PC-3 (cell line): Measurements from ENCODE around the gene KCTD5.

Experiments used
- EZH2 ChIP-seq: fragments of 300-600 bp; sonication (generic); IDR thresholded peaks from one replicate; pipeline ENCODE4 v1.6.1; 2017; ENCODE audit warnings: antibody characterized with exemption, mild to moderate bottlenecking, low read length; ENCODE audit not compliant: unreplicated experiment
- EZH2phosphoT487 ChIP-seq: fragments of 300-600 bp; sonication (generic); IDR thresholded peaks from 2 replicates; pipeline ENCODE4 v1.6.1; 2018; ENCODE audit warnings: mild to moderate bottlenecking, antibody characterized with exemption, low read length, borderline replicate concordance
- TF ChIP-seq, protein P1 (sequence below): fragments of 300-600 bp; sonication (generic); conservative IDR thresholded peaks from 2 replicates; pipeline ENCODE4 v1.5.1; 2017; ENCODE audit warnings: antibody characterized with exemption, low read depth, mild to moderate bottlenecking, low read length

DNA sequence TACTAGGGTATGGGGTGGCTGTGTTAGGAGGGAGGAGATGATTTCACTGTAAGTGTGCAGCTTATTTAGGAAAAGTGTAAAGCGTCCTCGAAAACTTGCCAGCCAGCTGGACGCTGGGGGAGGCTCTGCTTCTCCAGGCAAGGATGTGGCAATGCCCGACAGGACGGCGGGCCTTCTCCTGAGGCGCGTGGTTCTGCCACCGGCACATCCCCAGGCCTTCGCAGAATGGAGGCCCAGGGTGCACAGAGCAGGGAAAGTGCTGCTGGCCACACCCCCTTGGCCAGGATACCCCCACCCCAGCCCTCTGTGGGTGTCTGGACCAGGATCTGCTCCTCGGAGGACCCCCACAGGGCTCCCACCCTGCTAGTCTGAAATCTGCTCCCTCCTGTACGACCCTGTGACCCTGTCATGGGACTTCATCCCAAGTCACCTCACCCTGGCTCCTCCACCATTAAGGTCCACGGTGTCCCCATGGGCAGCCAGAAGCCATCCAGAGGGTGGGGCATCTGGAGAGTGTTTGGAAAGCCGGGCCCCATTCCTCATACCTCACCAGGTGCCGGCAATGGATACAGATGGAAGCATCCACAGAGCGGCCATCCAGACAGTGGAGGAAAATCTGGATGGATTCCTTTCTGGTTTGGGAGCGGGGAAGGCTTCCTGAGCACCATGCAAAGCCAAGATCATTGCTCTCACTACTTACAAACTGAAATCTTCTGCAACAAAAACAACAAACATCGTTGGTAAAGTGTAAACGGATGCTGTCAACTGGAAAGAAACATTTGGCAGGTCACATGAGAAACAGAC lies 60.9 kb downstream of the KCTD5 start:
- TF ChIP-seq, protein P1, sequence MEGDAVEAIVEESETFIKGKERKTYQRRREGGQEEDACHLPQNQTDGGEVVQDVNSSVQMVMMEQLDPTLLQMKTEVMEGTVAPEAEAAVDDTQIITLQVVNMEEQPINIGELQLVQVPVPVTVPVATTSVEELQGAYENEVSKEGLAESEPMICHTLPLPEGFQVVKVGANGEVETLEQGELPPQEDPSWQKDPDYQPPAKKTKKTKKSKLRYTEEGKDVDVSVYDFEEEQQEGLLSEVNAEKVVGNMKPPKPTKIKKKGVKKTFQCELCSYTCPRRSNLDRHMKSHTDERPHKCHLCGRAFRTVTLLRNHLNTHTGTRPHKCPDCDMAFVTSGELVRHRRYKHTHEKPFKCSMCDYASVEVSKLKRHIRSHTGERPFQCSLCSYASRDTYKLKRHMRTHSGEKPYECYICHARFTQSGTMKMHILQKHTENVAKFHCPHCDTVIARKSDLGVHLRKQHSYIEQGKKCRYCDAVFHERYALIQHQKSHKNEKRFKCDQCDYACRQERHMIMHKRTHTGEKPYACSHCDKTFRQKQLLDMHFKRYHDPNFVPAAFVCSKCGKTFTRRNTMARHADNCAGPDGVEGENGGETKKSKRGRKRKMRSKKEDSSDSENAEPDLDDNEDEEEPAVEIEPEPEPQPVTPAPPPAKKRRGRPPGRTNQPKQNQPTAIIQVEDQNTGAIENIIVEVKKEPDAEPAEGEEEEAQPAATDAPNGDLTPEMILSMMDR, result no peak
- TF ChIP-seq EZH2phosphoT487, result no peak
- TF ChIP-seq EZH2, result no peak
